HepG2 (cell line): ENCODE measurements around the gene VPS13D. TPM values are rescaled to one million over a fixed set of nuclear protein-coding genes. Genes with fewer than 3 reads are reported as not detected.

Source experiments
- ETV5 ChIP-seq: IDR thresholded peaks from 2 replicates; pipeline ENCODE4 v1.6.1; 2018; ENCODE audit warnings: missing biosample characterization, missing genetic modification reagents, inconsistent platforms, borderline replicate concordance
- FOXK1 ChIP-seq: sonication (generic); formaldehyde crosslinking; IDR thresholded peaks from 2 replicates; pipeline ENCODE4 v1.4.0; 2020; ENCODE audit warnings: low read depth, missing genetic modification reagents, borderline replicate concordance
- GTF3A ChIP-seq: sonication (generic); formaldehyde crosslinking; conservative IDR thresholded peaks from 2 replicates; pipeline ENCODE4 v1.4.0; 2020; ENCODE audit warnings: mild to moderate bottlenecking, missing genetic modification reagents
- HES4 ChIP-seq: sonication (generic); formaldehyde crosslinking; IDR thresholded peaks from 2 replicates; pipeline ENCODE4 v1.9.0; 2021; ENCODE audit warnings: mild to moderate bottlenecking, missing genetic modification reagents, borderline replicate concordance
- KDM3A ChIP-seq: IDR thresholded peaks from 2 replicates; pipeline ENCODE4 v1.6.1; 2018; ENCODE audit warnings: low read depth, missing compliant biosample characterization
- KDM6A ChIP-seq: IDR thresholded peaks from 2 replicates; pipeline ENCODE4 v1.6.1; 2016; ENCODE audit warnings: low read depth
- NCOA2 ChIP-seq: sonication (generic); formaldehyde crosslinking; IDR thresholded peaks from 2 replicates; pipeline ENCODE4 v1.8.0; 2022; ENCODE audit warnings: inconsistent platforms
- NFIB ChIP-seq: sonication (generic); formaldehyde crosslinking; IDR thresholded peaks from 2 replicates; pipeline ENCODE4 v1.9.0; 2021; ENCODE audit warnings: missing genetic modification reagents, mild to moderate bottlenecking, borderline replicate concordance
- PHF5A ChIP-seq: IDR thresholded peaks from one replicate; pipeline ENCODE4 v1.6.1; 2018; ENCODE audit warnings: low read depth, missing genetic modification reagents; ENCODE audit not compliant: unreplicated experiment
- PPARG ChIP-seq: conservative IDR thresholded peaks from 2 replicates; pipeline ENCODE4 v1.6.1; 2016; ENCODE audit warnings: missing biosample characterization, missing genetic modification reagents
- SP5 ChIP-seq: IDR thresholded peaks from 2 replicates; pipeline ENCODE4 v1.6.1; 2016; ENCODE audit warnings: low read depth, borderline replicate concordance
- U2AF1 ChIP-seq: fragments of 200-400 bp; formaldehyde crosslinking; optimal IDR thresholded peaks from 2 replicates; pipeline ENCODE3; 2017; ENCODE audit warnings: mild to moderate bottlenecking, low read depth, low read length
- ZBTB42 ChIP-seq: sonication (generic); formaldehyde crosslinking; IDR thresholded peaks from 2 replicates; pipeline ENCODE4 v1.5.0; 2020; ENCODE audit warnings: mild to moderate bottlenecking, missing genetic modification reagents
- ZNF207 ChIP-seq: fragments of 450-650 bp; IDR thresholded peaks from 2 replicates; pipeline ENCODE4 v1.6.1; 2016; ENCODE audit warnings: antibody characterized with exemption, borderline replicate concordance
- ZNF224 ChIP-seq: sonication (generic); formaldehyde crosslinking; IDR thresholded peaks from 2 replicates; pipeline ENCODE4 v1.5.0; 2020; ENCODE audit warnings: mild to moderate bottlenecking, missing genetic modification reagents
- ZNF232 ChIP-seq: sonication (generic); formaldehyde crosslinking; IDR thresholded peaks from 2 replicates; pipeline ENCODE4 v1.4.0; 2020; ENCODE audit warnings: missing genetic modification reagents, borderline replicate concordance
- ZNF543 ChIP-seq: sonication (generic); formaldehyde crosslinking; IDR thresholded peaks from 2 replicates; pipeline ENCODE4 v1.4.0; 2020; ENCODE audit warnings: mild to moderate bottlenecking, missing genetic modification reagents
- ZNF563 ChIP-seq: sonication (generic); formaldehyde crosslinking; IDR thresholded peaks from 2 replicates; pipeline ENCODE4 v1.8.0; 2022; ENCODE audit warnings: mild to moderate bottlenecking, moderate library complexity, missing genetic modification reagents
- ZNF569 ChIP-seq: sonication (generic); formaldehyde crosslinking; IDR thresholded peaks from 2 replicates; pipeline ENCODE4 v1.5.0; 2020; ENCODE audit warnings: mild to moderate bottlenecking, missing genetic modification reagents, moderate library complexity, borderline replicate concordance
- ZNF629 ChIP-seq: sonication (generic); formaldehyde crosslinking; conservative IDR thresholded peaks from 2 replicates; pipeline ENCODE4 v1.5.0; 2020; ENCODE audit warnings: missing genetic modification reagents
- ZNF766 ChIP-seq: sonication (generic); formaldehyde crosslinking; IDR thresholded peaks from 2 replicates; pipeline ENCODE4 v1.5.0; 2020; ENCODE audit warnings: missing genetic modification reagents, borderline replicate concordance
- polyA plus RNA-seq, 8 experiments: library from polyadenylated mRNA; depleted of rRNA in 3 of 8; stranded (reverse) in 7 of 8; unstranded in 1 of 8; fragments of >200 nt; fragmentation: Illumina TruSeq in 4 of 8; extraction: Trizol in 4 of 8; gene quantifications; 2 replicates each; pipeline versions ENCODE4 v1.2.1 to v1.2.3, GENCODE V29; 2011 to 2016; ENCODE audit warnings: low read depth in 4 of 8, missing spikeins in 1 of 8, mixed read lengths in 1 of 8; ENCODE audit not compliant: insufficient read depth in 1 of 8
- total RNA-seq, 5 experiments: library from RNA; depleted of rRNA; stranded (reverse); fragments of >200 nt; fragmentation: Illumina TruSeq; extraction: Trizol; gene quantifications; 2 replicates each; pipeline ENCODE4 v1.2.3, GENCODE V29; 2016; ENCODE audit warnings: low read depth in 1 of 5
- TF ChIP-seq, protein P1 (sequence below): sonication (generic); formaldehyde crosslinking; IDR thresholded peaks from 2 replicates; pipeline ENCODE4 v1.4.0; 2020; ENCODE audit warnings: missing genetic modification reagents, borderline replicate concordance
- TF ChIP-seq, protein P2 (sequence below): sonication (generic); formaldehyde crosslinking; IDR thresholded peaks from 2 replicates; pipeline ENCODE4 v1.5.0; 2020; ENCODE audit warnings: missing genetic modification reagents, mild to moderate bottlenecking, borderline replicate concordance
- TF ChIP-seq, protein P3 (sequence below): sonication (generic); formaldehyde crosslinking; IDR thresholded peaks from 2 replicates; pipeline ENCODE4 v1.4.0; 2020; ENCODE audit warnings: missing genetic modification reagents, mild to moderate bottlenecking, borderline replicate concordance

The VPS13D gene
- total and polyA plus RNA-seq, 2 of the 13 experiments (the other 11 are each of a cell fraction or from before 2014, with no cell fraction given) = 8.6 to 13.9 TPM

DNA sequence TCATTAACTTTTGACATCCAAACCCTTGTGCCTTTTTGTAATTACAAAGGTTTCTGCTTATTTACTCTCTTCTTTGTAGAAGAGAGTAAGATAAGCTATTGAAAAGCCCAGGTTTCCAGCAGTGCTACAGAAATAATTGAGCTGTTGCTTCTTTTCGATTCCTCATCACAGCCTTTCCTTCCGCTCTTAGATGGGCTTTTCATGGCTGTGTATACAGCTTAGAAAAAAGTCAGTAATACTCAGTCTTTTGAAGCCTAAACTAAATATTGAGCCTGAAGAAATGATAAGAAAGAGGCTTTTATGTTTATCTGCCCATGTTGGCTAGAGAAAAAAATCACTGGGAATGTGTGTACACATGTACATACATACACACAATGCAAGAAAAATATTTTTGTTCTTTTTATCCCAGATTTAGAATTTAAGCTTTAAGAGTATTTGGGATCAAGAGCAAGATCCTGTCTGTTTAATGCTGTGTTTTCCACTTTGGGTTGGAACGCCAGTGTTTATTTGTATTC, 172.4 kb downstream of the VPS13D start (continued):
- TF ChIP-seq ETV5 (CRISPR knock-in tag) = peak; percentile 94
- no peak for TF ChIP-seq ZNF766 (CRISPR knock-in tag)
- TF ChIP-seq ZNF207 = no peak
- TF ChIP-seq ZNF232 (CRISPR knock-in tag) = no peak
- TF ChIP-seq ZNF224 (CRISPR knock-in tag) = no peak
- no peak for TF ChIP-seq U2AF1
- TF ChIP-seq, protein P1, sequence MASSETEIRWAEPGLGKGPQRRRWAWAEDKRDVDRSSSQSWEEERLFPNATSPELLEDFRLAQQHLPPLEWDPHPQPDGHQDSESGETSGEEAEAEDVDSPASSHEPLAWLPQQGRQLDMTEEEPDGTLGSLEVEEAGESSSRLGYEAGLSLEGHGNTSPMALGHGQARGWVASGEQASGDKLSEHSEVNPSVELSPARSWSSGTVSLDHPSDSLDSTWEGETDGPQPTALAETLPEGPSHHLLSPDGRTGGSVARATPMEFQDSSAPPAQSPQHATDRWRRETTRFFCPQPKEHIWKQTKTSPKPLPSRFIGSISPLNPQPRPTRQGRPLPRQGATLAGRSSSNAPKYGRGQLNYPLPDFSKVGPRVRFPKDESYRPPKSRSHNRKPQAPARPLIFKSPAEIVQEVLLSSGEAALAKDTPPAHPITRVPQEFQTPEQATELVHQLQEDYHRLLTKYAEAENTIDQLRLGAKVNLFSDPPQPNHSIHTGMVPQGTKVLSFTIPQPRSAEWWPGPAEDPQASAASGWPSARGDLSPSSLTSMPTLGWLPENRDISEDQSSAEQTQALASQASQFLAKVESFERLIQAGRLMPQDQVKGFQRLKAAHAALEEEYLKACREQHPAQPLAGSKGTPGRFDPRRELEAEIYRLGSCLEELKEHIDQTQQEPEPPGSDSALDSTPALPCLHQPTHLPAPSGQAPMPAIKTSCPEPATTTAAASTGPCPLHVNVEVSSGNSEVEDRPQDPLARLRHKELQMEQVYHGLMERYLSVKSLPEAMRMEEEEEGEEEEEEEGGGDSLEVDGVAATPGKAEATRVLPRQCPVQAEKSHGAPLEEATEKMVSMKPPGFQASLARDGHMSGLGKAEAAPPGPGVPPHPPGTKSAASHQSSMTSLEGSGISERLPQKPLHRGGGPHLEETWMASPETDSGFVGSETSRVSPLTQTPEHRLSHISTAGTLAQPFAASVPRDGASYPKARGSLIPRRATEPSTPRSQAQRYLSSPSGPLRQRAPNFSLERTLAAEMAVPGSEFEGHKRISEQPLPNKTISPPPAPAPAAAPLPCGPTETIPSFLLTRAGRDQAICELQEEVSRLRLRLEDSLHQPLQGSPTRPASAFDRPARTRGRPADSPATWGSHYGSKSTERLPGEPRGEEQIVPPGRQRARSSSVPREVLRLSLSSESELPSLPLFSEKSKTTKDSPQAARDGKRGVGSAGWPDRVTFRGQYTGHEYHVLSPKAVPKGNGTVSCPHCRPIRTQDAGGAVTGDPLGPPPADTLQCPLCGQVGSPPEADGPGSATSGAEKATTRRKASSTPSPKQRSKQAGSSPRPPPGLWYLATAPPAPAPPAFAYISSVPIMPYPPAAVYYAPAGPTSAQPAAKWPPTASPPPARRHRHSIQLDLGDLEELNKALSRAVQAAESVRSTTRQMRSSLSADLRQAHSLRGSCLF (CRISPR knock-in tag) = no peak
- peak; percentile 65; the same call in 1 of the 2 replicates for TF ChIP-seq FOXK1 (CRISPR knock-in tag)
- TF ChIP-seq, protein P2, sequence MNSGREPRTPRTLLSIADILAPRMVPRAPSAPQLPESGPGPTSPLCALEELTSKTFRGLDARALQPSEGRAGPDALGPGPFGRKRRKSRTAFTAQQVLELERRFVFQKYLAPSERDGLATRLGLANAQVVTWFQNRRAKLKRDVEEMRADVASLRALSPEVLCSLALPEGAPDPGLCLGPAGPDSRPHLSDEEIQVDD (CRISPR knock-in tag) = no peak
- TF ChIP-seq KDM3A (CRISPR knock-in tag) = no peak
- 0 out of 2 replicates have a peak, but pooled peaks have one; percentile 20 for TF ChIP-seq KDM6A (CRISPR knock-in tag)
- no peak for TF ChIP-seq ZBTB42 (CRISPR knock-in tag)
- no peak for TF ChIP-seq ZNF563 (CRISPR knock-in tag)
- TF ChIP-seq, protein P3, sequence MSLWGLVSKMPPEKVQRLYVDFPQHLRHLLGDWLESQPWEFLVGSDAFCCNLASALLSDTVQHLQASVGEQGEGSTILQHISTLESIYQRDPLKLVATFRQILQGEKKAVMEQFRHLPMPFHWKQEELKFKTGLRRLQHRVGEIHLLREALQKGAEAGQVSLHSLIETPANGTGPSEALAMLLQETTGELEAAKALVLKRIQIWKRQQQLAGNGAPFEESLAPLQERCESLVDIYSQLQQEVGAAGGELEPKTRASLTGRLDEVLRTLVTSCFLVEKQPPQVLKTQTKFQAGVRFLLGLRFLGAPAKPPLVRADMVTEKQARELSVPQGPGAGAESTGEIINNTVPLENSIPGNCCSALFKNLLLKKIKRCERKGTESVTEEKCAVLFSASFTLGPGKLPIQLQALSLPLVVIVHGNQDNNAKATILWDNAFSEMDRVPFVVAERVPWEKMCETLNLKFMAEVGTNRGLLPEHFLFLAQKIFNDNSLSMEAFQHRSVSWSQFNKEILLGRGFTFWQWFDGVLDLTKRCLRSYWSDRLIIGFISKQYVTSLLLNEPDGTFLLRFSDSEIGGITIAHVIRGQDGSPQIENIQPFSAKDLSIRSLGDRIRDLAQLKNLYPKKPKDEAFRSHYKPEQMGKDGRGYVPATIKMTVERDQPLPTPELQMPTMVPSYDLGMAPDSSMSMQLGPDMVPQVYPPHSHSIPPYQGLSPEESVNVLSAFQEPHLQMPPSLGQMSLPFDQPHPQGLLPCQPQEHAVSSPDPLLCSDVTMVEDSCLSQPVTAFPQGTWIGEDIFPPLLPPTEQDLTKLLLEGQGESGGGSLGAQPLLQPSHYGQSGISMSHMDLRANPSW = 0 out of 2 replicates have a peak, but pooled peaks have one; percentile 76
- no peak for TF ChIP-seq ZNF543
- peak; percentile 99 for TF ChIP-seq NCOA2 (CRISPR knock-in tag)
- TF ChIP-seq NFIB (CRISPR knock-in tag) = no peak
- TF ChIP-seq HES4 = no peak
- 0 out of 2 replicates have a peak, but pooled peaks have one; percentile 34 for TF ChIP-seq ZNF629 (CRISPR knock-in tag)
- TF ChIP-seq SP5 = peak; percentile 79; the same call in 1 of the 2 replicates
- TF ChIP-seq PPARG = peak; percentile 83; the same call in 1 of the 2 replicates
- no peak for TF ChIP-seq PHF5A (CRISPR knock-in tag)
- no peak for TF ChIP-seq GTF3A (CRISPR knock-in tag)
- TF ChIP-seq ZNF569 (CRISPR knock-in tag) = no peak
